LNCAP (cell line): Measurements from ENCODE around the gene IGFBP1.
A peak's percentile ranks its signal among the peaks of the same experiment; 100 is the strongest.

Experiments
- TF ChIP-seq, protein P1 (sequence below): fragments of 450-650 bp; IDR thresholded peaks from 2 replicates; pipeline ENCODE4 v1.5.1; 2017; ENCODE audit warnings: mild to moderate bottlenecking

The IGFBP1 gene

DNA sequence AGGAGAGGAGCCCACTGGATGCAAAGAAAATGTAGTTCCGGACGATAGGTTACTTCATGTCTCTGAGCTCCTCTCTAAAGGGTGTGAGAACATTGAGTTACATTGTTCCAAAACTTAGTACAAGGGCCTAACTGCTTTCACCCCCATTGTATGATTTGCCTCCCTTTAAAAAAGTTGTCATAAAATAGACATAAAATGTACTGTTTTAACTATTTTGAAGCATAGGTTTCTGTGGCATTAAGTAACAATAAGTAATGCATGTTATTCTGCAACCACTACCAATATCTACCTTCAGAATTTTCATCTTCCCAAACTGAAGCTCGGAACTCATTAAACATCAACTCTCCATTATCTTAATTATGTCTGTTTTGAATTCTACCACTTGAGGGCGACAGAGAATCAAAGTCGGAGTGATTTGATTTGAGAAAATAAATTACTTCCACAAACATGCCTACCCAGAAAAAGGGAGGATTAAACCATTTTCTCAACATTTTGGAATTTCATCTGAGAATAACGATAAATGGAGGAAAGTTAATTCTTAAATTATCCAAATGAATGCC is 2.7 kb downstream of the IGFBP1 start:
- TF ChIP-seq, protein P1, sequence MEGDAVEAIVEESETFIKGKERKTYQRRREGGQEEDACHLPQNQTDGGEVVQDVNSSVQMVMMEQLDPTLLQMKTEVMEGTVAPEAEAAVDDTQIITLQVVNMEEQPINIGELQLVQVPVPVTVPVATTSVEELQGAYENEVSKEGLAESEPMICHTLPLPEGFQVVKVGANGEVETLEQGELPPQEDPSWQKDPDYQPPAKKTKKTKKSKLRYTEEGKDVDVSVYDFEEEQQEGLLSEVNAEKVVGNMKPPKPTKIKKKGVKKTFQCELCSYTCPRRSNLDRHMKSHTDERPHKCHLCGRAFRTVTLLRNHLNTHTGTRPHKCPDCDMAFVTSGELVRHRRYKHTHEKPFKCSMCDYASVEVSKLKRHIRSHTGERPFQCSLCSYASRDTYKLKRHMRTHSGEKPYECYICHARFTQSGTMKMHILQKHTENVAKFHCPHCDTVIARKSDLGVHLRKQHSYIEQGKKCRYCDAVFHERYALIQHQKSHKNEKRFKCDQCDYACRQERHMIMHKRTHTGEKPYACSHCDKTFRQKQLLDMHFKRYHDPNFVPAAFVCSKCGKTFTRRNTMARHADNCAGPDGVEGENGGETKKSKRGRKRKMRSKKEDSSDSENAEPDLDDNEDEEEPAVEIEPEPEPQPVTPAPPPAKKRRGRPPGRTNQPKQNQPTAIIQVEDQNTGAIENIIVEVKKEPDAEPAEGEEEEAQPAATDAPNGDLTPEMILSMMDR, result peak; percentile 70

DNA sequence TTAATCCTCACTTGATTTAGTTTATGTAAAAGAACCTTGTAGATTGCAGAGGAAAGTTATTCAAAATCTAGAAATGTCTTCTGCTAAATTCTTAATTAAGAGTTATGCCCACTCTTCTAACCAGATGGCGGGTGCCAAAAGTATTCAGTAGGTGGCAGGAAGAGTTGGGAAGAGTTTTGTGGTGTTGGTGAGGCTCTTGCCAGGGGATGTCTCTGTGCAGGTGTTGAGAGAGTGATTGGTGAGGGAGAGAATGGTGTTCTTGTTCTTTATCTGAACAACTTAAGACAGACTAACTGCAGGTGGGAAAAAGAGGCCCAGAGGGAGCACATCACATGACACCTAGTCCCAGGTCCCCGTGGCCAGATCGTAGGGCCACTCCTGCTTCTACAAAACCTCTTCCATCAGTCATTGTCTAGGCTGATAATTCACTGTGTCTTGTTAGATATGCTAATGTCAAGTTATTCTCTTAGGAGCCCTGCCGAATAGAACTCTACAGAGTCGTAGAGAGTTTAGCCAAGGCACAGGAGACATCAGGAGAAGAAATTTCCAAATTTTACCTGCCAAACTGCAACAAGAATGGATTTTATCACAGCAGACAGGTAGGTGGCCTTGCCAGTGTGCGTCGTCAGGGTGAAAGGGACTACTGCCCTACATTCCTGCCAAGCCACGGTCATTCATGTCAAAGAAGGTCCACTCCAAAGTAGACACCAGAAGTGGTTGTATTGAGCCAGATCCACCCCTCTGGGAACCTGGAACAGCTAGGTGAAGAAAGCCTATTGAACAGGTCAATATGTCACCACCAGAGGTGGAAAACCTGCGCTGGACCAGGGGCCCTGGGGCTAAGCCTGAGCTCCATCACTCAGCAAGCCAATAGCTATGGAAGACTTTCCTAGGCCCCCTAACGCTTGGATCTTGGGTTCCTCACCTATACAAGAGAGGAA is 3.4 kb downstream of the IGFBP1 start:
- TF ChIP-seq, protein P1, result 0 out of 2 replicates have a peak, but pooled peaks have one; percentile 2

DNA sequence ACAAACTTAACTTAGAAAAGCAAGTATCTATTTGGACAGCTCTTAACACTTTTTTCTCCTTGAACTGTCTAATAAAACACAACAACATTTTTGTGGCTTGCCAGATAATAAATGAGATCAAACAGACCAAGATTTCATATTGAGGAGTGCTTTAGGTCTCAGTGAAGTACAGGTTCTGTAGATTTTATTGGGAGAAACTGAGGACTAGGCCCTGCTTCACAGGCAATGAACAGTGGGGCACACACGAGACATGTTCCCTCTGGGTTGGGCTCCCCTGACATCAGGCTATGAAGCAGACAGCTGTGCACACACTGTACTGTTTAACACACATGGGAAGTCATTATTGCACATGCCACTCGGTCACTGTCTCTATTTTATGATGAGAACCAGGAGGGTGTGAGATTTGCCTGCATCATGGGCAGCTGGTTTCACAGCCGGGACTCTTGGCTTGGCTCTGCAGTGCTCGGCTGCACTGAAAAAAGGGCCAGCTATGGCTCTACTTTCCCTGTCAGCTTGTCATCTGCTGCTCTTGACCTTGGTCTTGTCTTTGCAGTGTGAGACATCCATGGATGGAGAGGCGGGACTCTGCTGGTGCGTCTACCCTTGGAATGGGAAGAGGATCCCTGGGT is 4.2 kb downstream of the IGFBP1 start:
- TF ChIP-seq, protein P1, result no peak

DNA sequence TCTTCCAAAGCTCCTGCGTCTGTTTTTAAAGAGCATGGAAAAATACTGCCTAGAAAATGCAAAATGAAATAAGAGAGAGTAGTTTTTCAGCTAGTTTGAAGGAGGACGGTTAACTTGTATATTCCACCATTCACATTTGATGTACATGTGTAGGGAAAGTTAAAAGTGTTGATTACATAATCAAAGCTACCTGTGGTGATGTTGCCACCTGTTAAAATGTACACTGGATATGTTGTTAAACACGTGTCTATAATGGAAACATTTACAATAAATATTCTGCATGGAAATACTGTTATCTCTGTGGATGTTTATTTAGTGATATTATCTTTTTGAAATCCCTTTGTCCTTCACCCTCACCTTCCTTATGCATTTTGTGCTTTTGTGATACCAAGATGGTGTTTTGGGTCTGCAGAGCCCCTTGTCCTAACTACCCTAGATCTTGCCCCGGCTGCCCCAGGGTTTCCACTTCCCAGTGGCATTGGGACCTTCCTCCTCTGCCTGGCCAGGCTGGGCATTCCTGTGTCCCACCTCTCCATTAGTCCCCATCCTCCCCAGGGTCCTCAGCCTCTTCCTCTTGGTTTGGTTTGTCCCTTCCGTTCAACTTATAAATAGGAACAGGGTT is 5.2 kb downstream of the IGFBP1 start:
- TF ChIP-seq, protein P1, result no peak

DNA sequence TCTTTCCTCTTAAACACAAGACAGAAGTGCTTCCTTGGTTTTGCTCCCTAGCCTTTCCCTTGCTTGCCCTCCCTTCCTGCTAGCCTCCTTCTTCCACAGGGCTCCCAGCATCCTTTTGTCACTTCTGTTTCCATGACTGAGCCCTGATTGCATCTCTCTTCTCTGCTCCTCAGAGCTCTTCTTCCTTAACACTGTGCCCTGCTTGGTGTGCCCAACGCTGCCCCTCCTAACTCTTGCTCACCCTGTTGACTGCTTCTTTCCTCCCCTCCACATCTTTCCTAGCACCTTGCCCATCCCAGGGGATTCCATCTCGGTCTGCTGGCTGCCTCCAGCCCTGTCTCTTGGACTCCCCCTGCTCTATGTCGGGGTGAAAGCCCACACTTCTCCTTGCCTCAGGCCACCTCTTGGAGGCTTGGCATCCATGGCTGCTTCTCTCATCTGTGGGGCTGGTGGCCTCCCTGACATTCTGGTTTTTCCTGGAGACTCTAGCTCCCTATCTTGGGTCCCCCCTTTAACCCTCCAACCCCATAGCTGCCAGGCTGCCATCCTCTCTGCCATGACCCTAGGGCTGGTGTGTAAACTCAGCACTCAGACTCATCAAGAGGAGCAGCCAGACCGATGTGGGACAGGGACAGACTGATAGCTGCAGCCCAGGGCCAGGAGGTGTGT is 5.8 kb downstream of the IGFBP1 start:
- TF ChIP-seq, protein P1, result no peak

DNA sequence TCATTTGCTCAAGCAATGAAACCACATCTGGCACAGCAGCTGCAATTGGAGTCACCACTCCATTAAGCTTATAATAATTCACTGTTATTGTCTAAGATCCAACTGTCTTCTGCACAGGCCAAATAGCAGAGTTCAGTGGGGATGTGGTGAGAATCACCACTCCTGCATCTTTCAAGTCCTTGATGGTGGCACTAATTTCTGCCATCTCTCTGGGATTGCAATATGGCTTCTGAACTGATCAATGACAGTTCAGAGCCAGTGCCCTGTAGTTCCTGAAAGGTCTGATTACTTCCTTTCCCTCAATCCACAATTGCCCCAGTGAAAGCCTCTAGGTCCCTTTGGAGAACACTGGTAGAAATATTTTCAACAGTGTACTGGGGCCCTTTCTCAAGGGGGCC is 6.4 kb downstream of the IGFBP1 start:
- TF ChIP-seq, protein P1, result no peak
